ENCODE data around the gene FOXO3. TPM values are rescaled to one million over a fixed set of nuclear protein-coding genes. Genes with fewer than 3 reads are reported as not detected.

The FOXO3 gene
- total RNA-seq, 1 experiment from 2014 or later = 10.5 TPM

DNA sequence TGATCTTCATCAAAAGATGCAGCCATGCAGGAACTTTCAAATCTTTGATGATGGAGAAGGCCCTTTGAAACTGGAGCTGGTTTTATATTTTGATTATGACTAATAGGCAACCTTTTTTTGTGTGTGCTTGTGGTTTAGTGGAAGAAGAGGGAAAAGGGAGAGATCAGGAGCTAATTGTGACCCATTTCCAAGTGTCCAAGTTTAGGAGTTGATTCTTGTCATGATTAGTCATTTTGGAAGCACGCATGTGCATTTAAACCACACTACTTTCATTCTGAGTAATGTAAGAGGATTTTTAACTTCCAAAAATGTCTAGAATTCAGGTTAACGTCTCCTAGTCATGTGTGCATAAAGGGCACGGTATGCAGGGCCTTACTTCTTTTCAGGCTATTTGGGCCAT lies 3.5 kb downstream of the FOXO3 start:
- H3K27ac ChIP-seq (ENCODE audit: low read length) = peak overlapping the region; percentile 94
- no peak overlapping the region for H2AFZ ChIP-seq (ENCODE audit: low read length)
- peak overlapping the region; percentile 39 for H3K4me3 ChIP-seq (ENCODE audit: low read length)
- no peaks in the 10 kb centered on the region for H3K27me3 ChIP-seq (ENCODE audit: low read length)
- peaks cover 36% of the 10 kb centered on the region for H4K20me1 ChIP-seq (ENCODE audit: insufficient read depth, low read depth, low read length)
- H3K9ac ChIP-seq (ENCODE audit: low read length) = peak overlapping the region; percentile 22; the same call in 1 of the 2 replicates
- H3K79me2 ChIP-seq (ENCODE audit: low read length) = no peaks in the 10 kb centered on the region
- DNase-seq = no peak
- H3K36me3 ChIP-seq (ENCODE audit: insufficient read depth, low read length) = no peaks in the 10 kb centered on the region
- H3K4me1 ChIP-seq (ENCODE audit: low read length) = peaks cover 64% of the 10 kb centered on the region
- H3K9me3 ChIP-seq (ENCODE audit: low read length) = no peaks in the 10 kb centered on the region
- H3K9me2 ChIP-seq (replicated peaks; ENCODE audit: insufficient read depth, low read length) = no peaks in the 10 kb centered on the region
- H3K4me2 ChIP-seq (ENCODE audit: low read depth, low read length, poor library complexity, severe bottlenecking) = peak overlapping the region; percentile 82

- H3K27ac ChIP-seq (ENCODE audit: low read length) = peak overlapping the region; percentile 94
- H2AFZ ChIP-seq (ENCODE audit: low read length) = no peak overlapping the region
- no peaks in the 10 kb centered on the region for H3K36me3 ChIP-seq (ENCODE audit: insufficient read depth, low read length)
- H3K27me3 ChIP-seq (ENCODE audit: low read length) = no peaks in the 10 kb centered on the region
- no peaks in the 10 kb centered on the region for H3K9me3 ChIP-seq (ENCODE audit: low read length)
- peaks cover 60% of the 10 kb centered on the region for H3K4me1 ChIP-seq (ENCODE audit: low read length)
- H3K79me2 ChIP-seq (ENCODE audit: low read length) = no peaks in the 10 kb centered on the region
- H3K9me2 ChIP-seq (replicated peaks; ENCODE audit: insufficient read depth, low read length) = no peaks in the 10 kb centered on the region
- peak overlapping the region; percentile 18 for H3K9ac ChIP-seq (ENCODE audit: low read length)
- H3K4me2 ChIP-seq (ENCODE audit: low read depth, low read length, poor library complexity, severe bottlenecking) = peak overlapping the region; percentile 82
- H3K4me3 ChIP-seq (ENCODE audit: low read length) = peak overlapping the region; percentile 55
- H4K20me1 ChIP-seq (ENCODE audit: insufficient read depth, low read depth, low read length) = peaks cover 39% of the 10 kb centered on the region
- DNase-seq = peak; percentile 97
Observed at GRCh38 chr6:108565091-108565766, 4.5 kb downstream of the FOXO3 start.

DNA sequence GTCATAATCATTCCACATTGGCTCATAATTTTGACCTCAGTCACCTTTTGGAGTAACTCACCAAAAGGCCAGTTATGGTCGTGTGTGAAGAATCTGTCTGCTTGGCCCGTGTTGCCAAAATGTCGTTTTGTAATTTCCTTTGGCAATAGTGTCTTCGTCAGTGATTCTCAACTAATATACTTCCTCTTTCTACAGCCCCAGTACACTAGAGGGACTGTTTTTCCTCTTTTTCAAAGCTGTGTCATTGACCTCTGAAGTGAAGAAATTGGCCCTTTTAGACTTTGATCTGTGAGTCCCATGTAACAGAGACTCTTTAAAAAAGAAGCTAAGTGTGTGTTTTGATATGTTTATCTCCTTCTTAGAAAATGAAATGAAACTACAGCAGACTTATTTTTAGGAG lies 5.2 kb downstream of the FOXO3 start:
- peaks cover 39% of the 10 kb centered on the region for H4K20me1 ChIP-seq (ENCODE audit: insufficient read depth, low read depth, low read length)
- peak overlapping the region; percentile 55 for H3K4me3 ChIP-seq (ENCODE audit: low read length)
- peak overlapping the region; percentile 94 for H3K27ac ChIP-seq (ENCODE audit: low read length)

GRCh38 chr6:108566406-108566805 lies 5.7 kb downstream of the FOXO3 start:
- H3K9ac ChIP-seq (ENCODE audit: low read length) = no peak overlapping the region
- no peak overlapping the region for H2AFZ ChIP-seq (ENCODE audit: low read length)
- no peaks in the 10 kb centered on the region for H3K9me3 ChIP-seq (ENCODE audit: low read length)
- no peak for DNase-seq
- H4K20me1 ChIP-seq (ENCODE audit: insufficient read depth, low read depth, low read length) = peaks cover 39% of the 10 kb centered on the region
- peak overlapping the region; percentile 82 for H3K4me2 ChIP-seq (ENCODE audit: low read depth, low read length, poor library complexity, severe bottlenecking)
- no peaks in the 10 kb centered on the region for H3K36me3 ChIP-seq (ENCODE audit: insufficient read depth, low read length)
- no peaks in the 10 kb centered on the region for H3K9me2 ChIP-seq (replicated peaks; ENCODE audit: insufficient read depth, low read length)
- H3K27me3 ChIP-seq (ENCODE audit: low read length) = no peaks in the 10 kb centered on the region
- peak overlapping the region; percentile 55 for H3K4me3 ChIP-seq (ENCODE audit: low read length)
- H3K27ac ChIP-seq (ENCODE audit: low read length) = peak overlapping the region; percentile 94
- no peaks in the 10 kb centered on the region for H3K79me2 ChIP-seq (ENCODE audit: low read length)
- peaks cover 56% of the 10 kb centered on the region for H3K4me1 ChIP-seq (ENCODE audit: low read length)

More for the DNA sequence above, 5.2 kb downstream of the FOXO3 start:
- H3K79me2 ChIP-seq (ENCODE audit: low read length) = no peaks in the 10 kb centered on the region
- H3K36me3 ChIP-seq (ENCODE audit: insufficient read depth, low read length) = no peaks in the 10 kb centered on the region
- no peaks in the 10 kb centered on the region for H3K9me2 ChIP-seq (replicated peaks; ENCODE audit: insufficient read depth, low read length)
- no peak overlapping the region for H2AFZ ChIP-seq (ENCODE audit: low read length)
- DNase-seq = peak; percentile 89
- H3K4me1 ChIP-seq (ENCODE audit: low read length) = peaks cover 56% of the 10 kb centered on the region
- peak overlapping the region; percentile 18 for H3K9ac ChIP-seq (ENCODE audit: low read length)
- H3K9me3 ChIP-seq (ENCODE audit: low read length) = no peaks in the 10 kb centered on the region
- no peaks in the 10 kb centered on the region for H3K27me3 ChIP-seq (ENCODE audit: low read length)
- H3K4me2 ChIP-seq (ENCODE audit: low read depth, low read length, poor library complexity, severe bottlenecking) = peak overlapping the region; percentile 82

DNA sequence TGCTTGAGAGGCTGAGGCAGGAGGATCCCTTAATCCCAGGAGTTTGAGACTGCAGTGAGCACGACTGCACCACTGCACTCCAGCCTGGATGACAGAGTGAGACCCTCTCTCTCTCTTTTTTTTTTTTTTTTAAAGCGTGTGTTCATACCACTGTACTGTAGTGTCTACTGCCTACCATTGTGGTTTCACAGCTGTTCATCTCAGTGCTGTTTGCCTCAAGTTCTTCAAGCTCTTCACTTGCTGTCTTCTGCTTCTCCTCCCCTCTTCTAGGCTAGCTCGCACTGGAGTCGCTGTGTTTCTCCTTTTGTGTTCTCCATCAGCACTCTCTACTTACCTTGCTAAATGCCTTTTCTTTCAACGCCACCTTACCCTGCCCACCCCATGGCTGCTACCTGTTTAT lies 7.4 kb downstream of the FOXO3 start:
- Histone ChIP-seq H3K79me2 (ENCODE audit: low read length) (no peaks in the 10 kb centered on the region), H3K9me3 (ENCODE audit: low read length) (no peaks in the 10 kb centered on the region)

DNA sequence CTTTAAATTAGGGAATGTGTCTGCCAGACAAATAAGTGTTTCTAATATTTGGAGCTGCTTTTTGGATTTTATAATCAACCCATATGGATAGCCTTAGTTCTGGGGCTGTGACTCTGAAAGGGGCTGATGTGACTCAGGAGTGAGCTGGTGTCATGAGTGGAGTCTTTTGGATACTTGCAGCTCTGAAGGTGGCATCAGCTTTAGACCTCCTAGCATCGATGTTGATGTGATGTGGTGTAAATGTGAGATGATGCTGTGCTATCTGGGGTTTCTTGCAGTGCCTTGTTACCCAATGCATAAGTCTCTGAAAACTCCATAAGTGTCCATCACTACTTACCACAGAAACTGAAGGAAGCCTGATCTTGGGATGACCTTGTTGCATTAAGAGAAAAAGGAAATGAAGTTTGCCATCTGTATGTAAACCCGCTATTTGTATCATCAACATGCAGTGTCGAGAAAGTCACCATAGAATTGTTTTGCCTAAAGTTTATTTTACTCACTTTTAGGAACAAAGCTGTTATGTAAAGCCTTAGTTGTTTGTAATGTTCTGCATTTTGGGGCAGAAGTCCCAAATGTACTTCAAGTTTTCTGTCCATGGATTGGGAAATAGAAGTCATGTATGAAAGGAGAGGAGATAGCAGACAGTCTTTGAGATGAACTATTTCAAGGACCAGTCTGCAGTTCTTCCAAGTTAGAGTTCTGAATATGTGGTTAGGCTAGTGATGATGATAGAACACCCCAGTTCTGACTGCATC lies 8.0 kb downstream of the FOXO3 start:
- H3K36me3 ChIP-seq (ENCODE audit: insufficient read depth, low read length) = no peaks in the 10 kb centered on the region
- H3K4me1 ChIP-seq (ENCODE audit: low read length) = peaks cover 35% of the 10 kb centered on the region
- H3K27me3 ChIP-seq (ENCODE audit: low read length) = no peaks in the 10 kb centered on the region
- peaks cover 25% of the 10 kb centered on the region for H4K20me1 ChIP-seq (ENCODE audit: insufficient read depth, low read depth, low read length)
- no peaks in the 10 kb centered on the region for H3K9me3 ChIP-seq (ENCODE audit: low read length)
- H3K4me2 ChIP-seq (ENCODE audit: low read depth, low read length, poor library complexity, severe bottlenecking) = no peak overlapping the region
- H3K9me2 ChIP-seq (replicated peaks; ENCODE audit: insufficient read depth, low read length) = no peaks in the 10 kb centered on the region
- no peak overlapping the region for H2AFZ ChIP-seq (ENCODE audit: low read length)
- H3K9ac ChIP-seq (ENCODE audit: low read length) = no peak overlapping the region
- DNase-seq = no peak
- H3K27ac ChIP-seq (ENCODE audit: low read length) = no peak overlapping the region
- H3K4me3 ChIP-seq (ENCODE audit: low read length) = no peak overlapping the region
- no peaks in the 10 kb centered on the region for H3K79me2 ChIP-seq (ENCODE audit: low read length)

More for the DNA sequence above, 7.4 kb downstream of the FOXO3 start:
- Histone ChIP-seq H3K9ac (ENCODE audit: low read length) (no peak overlapping the region), H3K36me3 (ENCODE audit: insufficient read depth, low read length) (no peaks in the 10 kb centered on the region), H3K4me3 (ENCODE audit: low read length) (no peak overlapping the region), H2AFZ (ENCODE audit: low read length) (no peak overlapping the region), H3K27me3 (ENCODE audit: low read length) (no peaks in the 10 kb centered on the region), H3K4me2 (ENCODE audit: low read depth, low read length, poor library complexity, severe bottlenecking) (no peak overlapping the region), H3K27ac (ENCODE audit: low read length) (no peak overlapping the region), H3K9me2 (replicated peaks; ENCODE audit: insufficient read depth, low read length) (no peaks in the 10 kb centered on the region), H4K20me1 (ENCODE audit: insufficient read depth, low read depth, low read length) (peaks cover 25% of the 10 kb centered on the region), H3K4me1 (ENCODE audit: low read length) (peaks cover 42% of the 10 kb centered on the region)
- DNase-seq = no peak

- peaks cover 18% of the 10 kb centered on the region for H3K4me1 ChIP-seq (ENCODE audit: low read length)
- no peak overlapping the region for H3K4me3 ChIP-seq (ENCODE audit: low read length)
- no peaks in the 10 kb centered on the region for H3K27me3 ChIP-seq (ENCODE audit: low read length)
- no peaks in the 10 kb centered on the region for H3K9me3 ChIP-seq (ENCODE audit: low read length)
- no peak overlapping the region for H3K4me2 ChIP-seq (ENCODE audit: low read depth, low read length, poor library complexity, severe bottlenecking)
- H3K79me2 ChIP-seq (ENCODE audit: low read length) = no peaks in the 10 kb centered on the region
- no peaks in the 10 kb centered on the region for H3K36me3 ChIP-seq (ENCODE audit: insufficient read depth, low read length)
- no peak overlapping the region for H3K27ac ChIP-seq (ENCODE audit: low read length)
- no peaks in the 10 kb centered on the region for H3K9me2 ChIP-seq (replicated peaks; ENCODE audit: insufficient read depth, low read length)
- H3K9ac ChIP-seq (ENCODE audit: low read length) = no peak overlapping the region
- no peak for DNase-seq
- H4K20me1 ChIP-seq (ENCODE audit: insufficient read depth, low read depth, low read length) = peaks cover 30% of the 10 kb centered on the region
- no peak overlapping the region for H2AFZ ChIP-seq (ENCODE audit: low read length)
Observed at GRCh38 chr6:108570517-108570916, 9.8 kb downstream of the FOXO3 start.

DNA sequence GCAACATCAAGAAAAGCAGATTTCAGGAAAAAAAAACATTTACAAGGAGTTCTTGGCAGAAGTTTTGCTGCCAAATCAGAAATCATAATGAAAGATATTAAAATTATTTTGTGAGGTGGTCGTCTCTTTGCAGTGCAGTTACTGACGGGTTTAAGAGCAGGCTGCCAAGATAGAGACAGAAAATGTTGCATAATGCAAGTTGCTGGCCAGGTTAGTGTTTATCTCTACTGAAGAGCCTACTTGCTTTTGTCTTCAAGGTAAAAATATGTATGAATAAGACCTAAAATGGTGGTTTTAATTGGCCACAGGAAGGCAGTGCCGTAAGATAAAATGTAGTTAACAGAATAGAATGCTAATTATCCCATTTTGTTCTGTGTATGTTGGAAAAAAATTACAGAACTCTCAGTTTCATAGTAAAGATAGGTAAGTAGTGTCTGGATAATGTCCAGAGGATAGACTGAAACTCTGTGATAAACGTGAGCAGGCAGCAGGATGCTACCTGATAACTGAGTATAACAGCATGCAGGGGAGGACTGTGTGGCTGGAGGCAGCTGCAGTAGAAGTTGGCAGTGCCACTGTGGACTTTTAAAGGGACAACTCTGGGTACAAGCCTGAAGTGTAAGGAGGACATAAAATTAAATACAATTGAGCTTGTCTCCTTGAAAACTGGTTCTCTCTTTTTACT lies 13.9 kb downstream of the FOXO3 start:
- DNase-seq = no peak
- Histone ChIP-seq H2AFZ (ENCODE audit: low read length) (no peak overlapping the region), H3K9ac (ENCODE audit: low read length) (no peak overlapping the region), H3K4me3 (ENCODE audit: low read length) (no peak overlapping the region), H3K4me1 (ENCODE audit: low read length) (peaks cover 17% of the 10 kb centered on the region), H4K20me1 (ENCODE audit: insufficient read depth, low read depth, low read length) (peaks cover 11% of the 10 kb centered on the region; the same call in 1 of the 2 replicates), H3K9me2 (replicated peaks; ENCODE audit: insufficient read depth, low read length) (no peaks in the 10 kb centered on the region), H3K79me2 (ENCODE audit: low read length) (no peaks in the 10 kb centered on the region), H3K9me3 (ENCODE audit: low read length) (no peaks in the 10 kb centered on the region), H3K27ac (ENCODE audit: low read length) (no peak overlapping the region), H3K27me3 (ENCODE audit: low read length) (no peaks in the 10 kb centered on the region), H3K4me2 (ENCODE audit: low read depth, low read length, poor library complexity, severe bottlenecking) (no peak overlapping the region), H3K36me3 (ENCODE audit: insufficient read depth, low read length) (no peaks in the 10 kb centered on the region)

Data from Karpas-422 (cell line).